ENCODE results near the gene RBBP7. TPM values are rescaled to one million over a fixed set of nuclear protein-coding genes. Genes with fewer than 3 reads are reported as not detected.

The RBBP7 gene
- total RNA-seq, result 221 to 229 TPM (median 225 TPM) in 3 replicates

DNA sequence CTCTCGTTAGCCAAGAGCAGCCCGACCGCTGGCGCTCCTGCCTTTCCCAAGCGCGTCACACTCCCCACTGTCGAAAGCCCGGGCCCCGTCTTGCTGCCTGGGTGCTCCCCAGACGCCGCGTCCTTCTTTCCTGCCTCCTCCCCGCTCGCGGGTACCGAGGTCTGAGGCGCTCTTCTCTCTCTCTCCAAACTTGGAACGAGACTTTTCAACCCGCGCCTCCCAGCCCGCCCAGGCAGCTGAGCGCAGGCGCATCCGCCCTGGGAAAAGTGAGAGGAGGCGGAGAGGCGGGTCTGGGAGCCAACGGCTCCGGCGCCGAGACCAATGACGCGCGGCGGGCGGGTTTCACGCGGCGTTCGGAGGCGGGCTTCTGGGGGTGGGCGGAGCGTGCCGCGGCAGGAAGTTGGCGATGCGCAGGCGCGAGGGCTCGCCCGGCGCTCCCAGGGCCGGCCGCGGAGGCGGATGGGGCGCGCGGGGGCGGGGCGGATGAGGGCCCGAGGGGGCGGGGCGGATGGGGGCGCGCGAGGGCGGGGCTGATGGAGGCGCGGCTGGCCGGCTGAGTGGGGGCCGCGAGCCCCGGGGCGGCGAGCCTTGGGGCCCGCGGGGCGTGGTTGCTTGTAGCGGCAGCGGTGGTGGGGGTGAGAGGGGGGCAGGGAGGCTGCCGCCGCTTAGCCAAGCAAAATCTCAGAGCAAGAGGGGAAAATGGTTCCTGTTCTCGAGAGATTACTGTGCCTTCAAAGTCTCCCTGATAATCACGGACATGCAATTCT is at the start of gene RBBP7:
Gene RBBP7 (minus strand): TSS at position 268 of the 767 bp plus-strand sequence. CDS start 309 bp downstream, outside the sequence.
- no peaks in the 10 kb centered on the region for H3K9me3 Mint-ChIP-seq
- H3K27ac Mint-ChIP-seq, result peak within 1 kb of the TSS; percentile 100
- peaks cover 1% of the 10 kb centered on the region for H3K27me3 Mint-ChIP-seq (ENCODE audit: low read depth)
- H3K4me1 Mint-ChIP-seq, result peaks cover 53% of the 10 kb centered on the region
- TF ChIP-seq, protein P1, sequence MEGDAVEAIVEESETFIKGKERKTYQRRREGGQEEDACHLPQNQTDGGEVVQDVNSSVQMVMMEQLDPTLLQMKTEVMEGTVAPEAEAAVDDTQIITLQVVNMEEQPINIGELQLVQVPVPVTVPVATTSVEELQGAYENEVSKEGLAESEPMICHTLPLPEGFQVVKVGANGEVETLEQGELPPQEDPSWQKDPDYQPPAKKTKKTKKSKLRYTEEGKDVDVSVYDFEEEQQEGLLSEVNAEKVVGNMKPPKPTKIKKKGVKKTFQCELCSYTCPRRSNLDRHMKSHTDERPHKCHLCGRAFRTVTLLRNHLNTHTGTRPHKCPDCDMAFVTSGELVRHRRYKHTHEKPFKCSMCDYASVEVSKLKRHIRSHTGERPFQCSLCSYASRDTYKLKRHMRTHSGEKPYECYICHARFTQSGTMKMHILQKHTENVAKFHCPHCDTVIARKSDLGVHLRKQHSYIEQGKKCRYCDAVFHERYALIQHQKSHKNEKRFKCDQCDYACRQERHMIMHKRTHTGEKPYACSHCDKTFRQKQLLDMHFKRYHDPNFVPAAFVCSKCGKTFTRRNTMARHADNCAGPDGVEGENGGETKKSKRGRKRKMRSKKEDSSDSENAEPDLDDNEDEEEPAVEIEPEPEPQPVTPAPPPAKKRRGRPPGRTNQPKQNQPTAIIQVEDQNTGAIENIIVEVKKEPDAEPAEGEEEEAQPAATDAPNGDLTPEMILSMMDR (IDR thresholded peaks at IDR 0.05; ENCODE audit: unreplicated experiment), result no peak
- H3K4me3 Mint-ChIP-seq, result peak within 1 kb of the TSS; percentile 98
- H3K36me3 Mint-ChIP-seq, result peaks cover 3% of the 10 kb centered on the region
- DNase-seq (ENCODE audit: low spot score in 2 of 2, unreplicated experiment in 2 of 2), result peak; percentile 97 to 99

DNA sequence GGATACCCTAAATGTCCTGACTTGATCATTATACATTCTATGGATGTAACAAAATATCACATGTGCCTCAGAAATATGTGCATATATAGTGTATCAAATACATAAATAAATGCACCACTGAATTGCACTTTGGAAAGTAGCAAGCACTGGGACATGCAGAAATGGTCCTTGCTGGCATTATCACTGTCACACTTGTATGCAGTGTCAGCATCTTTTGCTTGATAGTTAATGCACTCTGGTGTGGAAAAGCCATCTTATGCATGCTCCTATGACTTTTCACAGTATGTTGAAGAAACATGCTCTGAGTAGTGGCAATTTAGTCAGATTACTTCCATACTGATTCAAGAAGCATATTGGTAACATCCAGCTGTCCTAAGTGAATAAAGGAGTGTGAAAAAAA is 48.8 kb upstream of the RBBP7 start:
- Mint-ChIP-seq H3K27ac (no peak overlapping the region), H3K4me1 (peaks cover 26% of the 10 kb centered on the region), H3K9me3 (peaks cover 6% of the 10 kb centered on the region), H3K27me3 (ENCODE audit: low read depth) (no peaks in the 10 kb centered on the region), H3K36me3 (no peaks in the 10 kb centered on the region), H3K4me3 (no peak overlapping the region)
- DNase-seq (ENCODE audit: low spot score in 2 of 2, unreplicated experiment in 2 of 2), result no peak
- TF ChIP-seq, protein P1 (IDR thresholded peaks at IDR 0.05; ENCODE audit: unreplicated experiment), result no peak

DNA sequence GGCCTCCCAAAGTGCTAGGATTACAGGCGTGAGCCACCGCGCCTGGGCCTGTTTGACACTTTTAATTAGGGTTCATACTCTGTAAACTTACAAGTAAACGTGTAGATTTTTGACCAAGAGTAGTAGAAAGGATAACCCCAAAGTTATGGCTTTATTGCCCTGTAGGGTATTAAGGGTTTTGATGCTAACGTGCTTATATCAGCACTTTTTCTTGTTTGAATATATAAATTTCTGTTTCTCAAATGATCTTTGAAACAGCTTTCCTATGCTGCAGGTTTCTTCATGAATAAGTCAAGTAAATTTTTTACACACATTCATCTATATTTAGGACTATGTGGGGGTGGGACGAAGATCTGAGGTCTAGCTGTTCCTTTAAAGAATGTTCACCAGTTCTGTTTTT is 47.0 kb upstream of the RBBP7 start:
- TF ChIP-seq, protein P1 (IDR thresholded peaks at IDR 0.05; ENCODE audit: unreplicated experiment), result no peak
- DNase-seq (ENCODE audit: low spot score in 2 of 2, unreplicated experiment in 2 of 2), result no peak
- no peaks in the 10 kb centered on the region for H3K27me3 Mint-ChIP-seq (ENCODE audit: low read depth)
- peaks cover 26% of the 10 kb centered on the region for H3K4me1 Mint-ChIP-seq
- H3K27ac Mint-ChIP-seq, result no peak overlapping the region
- H3K4me3 Mint-ChIP-seq, result no peak overlapping the region
- H3K36me3 Mint-ChIP-seq, result no peaks in the 10 kb centered on the region
- H3K9me3 Mint-ChIP-seq, result peaks cover 6% of the 10 kb centered on the region

DNA sequence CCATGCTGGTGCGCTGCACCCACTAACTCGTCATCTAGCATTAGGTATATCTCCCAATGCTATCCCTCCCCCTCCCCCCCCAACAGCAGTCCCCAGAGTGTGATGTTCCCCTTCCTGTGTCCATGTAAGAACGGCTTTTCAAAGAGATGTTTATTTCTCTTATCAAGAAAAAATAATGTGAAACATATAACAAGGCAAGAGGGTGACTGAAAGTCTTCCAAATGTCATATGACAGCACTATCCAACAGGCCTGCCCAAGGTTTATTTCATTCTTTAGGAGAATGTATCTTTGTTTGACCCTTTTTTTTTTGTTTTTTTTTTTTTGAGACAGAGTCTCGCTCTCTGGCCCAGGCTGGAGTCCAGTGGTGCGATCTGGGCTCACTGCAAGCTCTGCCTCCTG is 46.4 kb upstream of the RBBP7 start:
- Mint-ChIP-seq H3K4me1 (peaks cover 26% of the 10 kb centered on the region), H3K27me3 (ENCODE audit: low read depth) (no peaks in the 10 kb centered on the region), H3K36me3 (no peaks in the 10 kb centered on the region), H3K9me3 (peaks cover 4% of the 10 kb centered on the region), H3K27ac (no peak overlapping the region), H3K4me3 (no peak overlapping the region)
- TF ChIP-seq, protein P1 (IDR thresholded peaks at IDR 0.05; ENCODE audit: unreplicated experiment), result no peak
- no peak for DNase-seq (ENCODE audit: low spot score in 2 of 2, unreplicated experiment in 2 of 2)

DNA sequence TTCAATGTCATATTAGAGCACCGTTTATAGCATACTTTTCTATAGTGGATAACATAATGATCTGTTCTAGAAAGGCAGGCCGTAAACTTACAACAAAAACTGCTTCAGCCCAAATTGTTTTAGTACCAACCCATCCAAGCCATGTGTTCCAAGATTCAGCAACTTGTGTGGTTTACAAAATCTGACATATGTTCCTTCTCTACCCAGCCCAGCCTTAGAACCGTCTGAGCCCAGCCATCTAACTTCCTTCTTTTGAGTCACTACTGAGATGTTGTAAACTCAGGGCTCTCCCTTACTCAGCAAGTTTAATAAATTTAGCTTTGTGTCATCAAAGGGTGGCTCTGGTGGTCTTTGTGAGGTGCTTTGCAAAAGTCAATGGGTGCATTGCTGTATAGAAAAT is 43.9 kb upstream of the RBBP7 start:
- DNase-seq (ENCODE audit: low spot score in 2 of 2, unreplicated experiment in 2 of 2), result no peak
- H3K9me3 Mint-ChIP-seq, result no peaks in the 10 kb centered on the region
- no peaks in the 10 kb centered on the region for H3K27me3 Mint-ChIP-seq (ENCODE audit: low read depth)
- no peak overlapping the region for H3K27ac Mint-ChIP-seq
- H3K4me3 Mint-ChIP-seq, result no peak overlapping the region
- H3K36me3 Mint-ChIP-seq, result no peaks in the 10 kb centered on the region
- peaks cover 20% of the 10 kb centered on the region for H3K4me1 Mint-ChIP-seq
- TF ChIP-seq, protein P1 (IDR thresholded peaks at IDR 0.05; ENCODE audit: unreplicated experiment), result no peak
